ENCODE results near the gene SRSF8. TPM values are rescaled to one million over a fixed set of nuclear protein-coding genes. Genes with fewer than 3 reads are reported as not detected.

The SRSF8 gene
- total RNA-seq, 1 donor from 2014 or later = 42.9 TPM

DNA sequence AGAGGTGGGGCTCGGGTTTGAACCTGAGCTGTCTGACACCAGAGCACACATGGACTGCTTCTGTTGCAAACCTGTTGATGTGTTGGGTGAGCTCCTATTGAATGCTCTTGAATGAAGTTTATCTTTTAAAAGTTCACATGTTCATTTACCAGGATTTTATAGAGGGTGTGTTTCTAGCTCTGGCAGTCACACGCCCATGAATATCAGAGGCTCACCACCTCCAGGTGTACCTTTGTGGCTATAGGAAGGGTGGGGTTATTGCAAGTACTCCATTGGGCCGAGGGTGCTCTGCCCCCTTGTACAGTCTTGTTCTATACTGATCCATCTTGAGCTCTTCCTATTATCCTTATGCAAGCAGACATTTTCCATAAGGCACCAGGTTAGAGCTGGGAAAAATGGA lies 32.1 kb downstream of the SRSF8 start:
- DNase-seq (no peak), ATAC-seq (no peak)
- intact Hi-C loops (cut with DNase I) = no loop called here
- Histone ChIP-seq H3K36me3 (no peaks in the 10 kb centered on the region), H3K27me3 (ENCODE audit: low read depth) (no peaks in the 10 kb centered on the region), H3K27ac (no peak overlapping the region), H3K4me1 (peaks cover 10% of the 10 kb centered on the region), H3K4me3 (no peak overlapping the region), H3K9me3 (no peaks in the 10 kb centered on the region)
- TF ChIP-seq, protein P1, sequence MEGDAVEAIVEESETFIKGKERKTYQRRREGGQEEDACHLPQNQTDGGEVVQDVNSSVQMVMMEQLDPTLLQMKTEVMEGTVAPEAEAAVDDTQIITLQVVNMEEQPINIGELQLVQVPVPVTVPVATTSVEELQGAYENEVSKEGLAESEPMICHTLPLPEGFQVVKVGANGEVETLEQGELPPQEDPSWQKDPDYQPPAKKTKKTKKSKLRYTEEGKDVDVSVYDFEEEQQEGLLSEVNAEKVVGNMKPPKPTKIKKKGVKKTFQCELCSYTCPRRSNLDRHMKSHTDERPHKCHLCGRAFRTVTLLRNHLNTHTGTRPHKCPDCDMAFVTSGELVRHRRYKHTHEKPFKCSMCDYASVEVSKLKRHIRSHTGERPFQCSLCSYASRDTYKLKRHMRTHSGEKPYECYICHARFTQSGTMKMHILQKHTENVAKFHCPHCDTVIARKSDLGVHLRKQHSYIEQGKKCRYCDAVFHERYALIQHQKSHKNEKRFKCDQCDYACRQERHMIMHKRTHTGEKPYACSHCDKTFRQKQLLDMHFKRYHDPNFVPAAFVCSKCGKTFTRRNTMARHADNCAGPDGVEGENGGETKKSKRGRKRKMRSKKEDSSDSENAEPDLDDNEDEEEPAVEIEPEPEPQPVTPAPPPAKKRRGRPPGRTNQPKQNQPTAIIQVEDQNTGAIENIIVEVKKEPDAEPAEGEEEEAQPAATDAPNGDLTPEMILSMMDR (IDR thresholded peaks at IDR 0.05) = no peak

DNA sequence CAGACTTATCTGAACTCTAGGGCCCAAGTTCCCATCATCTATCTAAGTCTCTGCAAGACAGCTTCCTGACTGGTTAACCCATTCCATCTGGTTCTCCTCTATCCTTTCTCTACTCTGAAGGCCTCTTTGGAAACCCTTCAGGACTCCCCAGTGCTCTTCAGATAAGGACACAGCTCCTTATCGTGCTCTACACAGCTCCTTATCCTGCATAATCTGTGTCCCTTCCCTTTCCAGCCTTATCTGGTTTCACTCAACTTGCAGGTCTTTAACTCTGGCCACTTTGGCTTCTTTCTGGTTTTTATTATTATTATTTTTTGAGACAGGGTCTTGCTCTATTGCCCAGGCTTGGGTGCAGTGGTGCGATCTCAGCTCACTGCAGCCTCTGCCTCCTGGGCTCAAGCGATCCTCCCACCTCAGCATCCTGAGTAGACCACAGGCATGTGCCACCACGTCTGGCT lies 33.5 kb downstream of the SRSF8 start:
- no peaks in the 10 kb centered on the region for H3K9me3 ChIP-seq
- no peak overlapping the region for H3K4me3 ChIP-seq
- no peaks in the 10 kb centered on the region for H3K27me3 ChIP-seq (ENCODE audit: low read depth)
- TF ChIP-seq, protein P1 (IDR thresholded peaks at IDR 0.05) = no peak
- peaks cover 10% of the 10 kb centered on the region for H3K4me1 ChIP-seq
- DNase-seq (no peak), ATAC-seq (no peak)
- no peaks in the 10 kb centered on the region for H3K36me3 ChIP-seq
- no peak overlapping the region for H3K27ac ChIP-seq
- intact Hi-C loops (cut with DNase I) = no loop called here

DNA sequence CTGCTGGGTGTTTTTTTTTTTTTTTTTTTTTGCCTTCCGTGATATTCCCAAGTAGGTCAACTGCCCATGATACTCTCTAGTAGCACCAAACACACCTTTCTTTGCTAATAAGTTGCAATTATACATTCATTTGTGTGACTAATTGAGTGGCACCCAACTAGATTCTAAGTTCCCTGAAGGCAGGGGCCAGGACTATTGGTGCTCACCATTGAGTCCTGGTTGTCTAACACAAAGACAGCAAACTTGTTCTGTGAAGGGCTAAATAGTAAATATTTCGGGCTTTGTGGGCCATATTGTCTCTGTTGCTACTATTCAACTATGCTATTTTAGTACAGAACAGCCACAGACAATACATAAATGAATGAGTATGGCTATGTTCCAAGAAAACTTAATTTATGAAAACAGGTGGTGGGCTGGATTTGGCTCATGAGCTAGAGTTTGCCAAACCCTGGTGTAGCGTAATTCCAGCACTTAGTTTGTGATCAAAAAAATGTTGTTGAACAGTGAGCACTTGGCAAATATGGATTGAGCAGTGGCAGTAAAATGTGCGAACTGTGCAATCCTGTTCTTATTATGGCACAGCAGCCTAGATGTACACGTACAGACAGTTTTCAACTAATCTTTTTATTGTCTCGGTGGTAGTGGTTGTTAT lies 34.3 kb downstream of the SRSF8 start:
- H3K36me3 ChIP-seq = no peaks in the 10 kb centered on the region
- no peaks in the 10 kb centered on the region for H3K9me3 ChIP-seq
- intact Hi-C loops (cut with DNase I) = no loop called here
- ATAC-seq = no peak
- no peak overlapping the region for H3K4me3 ChIP-seq
- peaks cover 7% of the 10 kb centered on the region for H3K4me1 ChIP-seq
- TF ChIP-seq, protein P1 (IDR thresholded peaks at IDR 0.05) = no peak
- no peak for DNase-seq
- H3K27me3 ChIP-seq (ENCODE audit: low read depth) = no peaks in the 10 kb centered on the region
- H3K27ac ChIP-seq = no peak overlapping the region

DNA sequence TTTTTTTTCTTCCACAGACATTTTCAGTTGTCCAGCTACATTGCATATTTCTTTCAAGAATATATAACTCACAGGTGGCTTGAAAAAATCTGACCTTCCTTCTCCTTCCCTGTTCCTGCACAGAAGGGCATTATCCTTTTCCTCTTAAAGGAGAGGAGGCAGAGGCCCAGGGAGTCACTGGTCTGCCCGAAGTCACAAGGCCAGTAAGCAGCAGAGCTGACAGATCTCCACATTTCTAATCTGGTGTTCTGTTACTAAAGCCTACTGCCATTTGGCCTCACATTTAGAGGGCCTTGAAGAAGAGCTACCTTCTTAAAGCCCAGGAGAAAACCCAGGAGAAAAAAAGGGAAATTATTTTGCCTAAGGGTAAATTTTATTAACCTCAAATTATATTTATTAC lies 35.2 kb downstream of the SRSF8 start:
- TF ChIP-seq, protein P1 (IDR thresholded peaks at IDR 0.05) = no peak
- no peak overlapping the region for H3K4me3 ChIP-seq
- DNase-seq (no peak), ATAC-seq (no peak)
- H3K4me1 ChIP-seq = no peaks in the 10 kb centered on the region
- no peaks in the 10 kb centered on the region for H3K36me3 ChIP-seq
- intact Hi-C loops (cut with DNase I) = no loop called here
- no peaks in the 10 kb centered on the region for H3K27me3 ChIP-seq (ENCODE audit: low read depth)
- H3K9me3 ChIP-seq = no peaks in the 10 kb centered on the region
- no peak overlapping the region for H3K27ac ChIP-seq

DNA sequence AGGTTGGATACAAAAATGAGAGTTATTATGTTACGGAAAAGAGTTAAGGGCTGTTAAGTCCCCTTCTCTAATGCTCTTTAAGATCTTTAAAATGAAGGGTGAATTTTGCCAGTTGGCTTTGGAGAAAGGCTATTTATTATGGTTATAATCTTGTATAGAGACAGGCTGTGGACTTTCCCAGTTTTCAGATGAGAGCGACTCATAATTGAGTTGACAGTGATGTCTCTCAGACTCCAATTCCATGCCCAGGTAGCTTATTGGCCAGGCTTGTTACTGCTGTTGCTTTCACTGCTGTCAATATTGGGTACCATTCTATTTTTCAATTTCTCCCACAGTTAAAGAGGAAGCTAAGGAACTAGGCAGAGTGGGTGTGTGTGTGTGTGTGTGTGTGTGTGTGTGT lies 36.0 kb downstream of the SRSF8 start:
- TF ChIP-seq, protein P1 (IDR thresholded peaks at IDR 0.05) = no peak
- DNase-seq (no peak), ATAC-seq (no peak)
- intact Hi-C loops (cut with DNase I) = no loop called here
- H3K9me3 ChIP-seq = no peaks in the 10 kb centered on the region
- peaks cover 4% of the 10 kb centered on the region for H3K4me1 ChIP-seq
- H3K4me3 ChIP-seq = no peak overlapping the region
- no peaks in the 10 kb centered on the region for H3K27me3 ChIP-seq (ENCODE audit: low read depth)
- no peak overlapping the region for H3K27ac ChIP-seq
- no peaks in the 10 kb centered on the region for H3K36me3 ChIP-seq
